CD4-positive, CD25-positive, alpha-beta regulatory T cell (primary cell): ENCODE measurements around the gene FCRL5. TPM values are rescaled to one million over a fixed set of nuclear protein-coding genes. Genes with fewer than 3 reads are reported as not detected.

Source experiments
- polyA plus RNA-seq, 4 donors: library from polyadenylated mRNA; unstranded; fragments of 300-500 nt; fragmentation: Illumina TruSeq; gene quantifications; one replicate each; pipeline ENCODE4 v1.2.3, GENCODE V29; 2021
- total RNA-seq: library from RNA; stranded (reverse); gene quantifications from one replicate; pipeline ENCODE4 v1.2.3, GENCODE V29; 2022

Gene FCRL5
- total and polyA plus RNA-seq, 5 donors from 2014 or later: 0.22 TPM; not detected in 4

Other genes starting within 250 kb of the FCRL5 start
- gene FCRL4, start 45.6 kb upstream of the FCRL5 start, total RNA-seq: not detected
- not detected for gene FCRL4, start 45.6 kb upstream of the FCRL5 start, polyA plus RNA-seq
- 24.8 TPM for gene FCRL3, start 148.3 kb upstream of the FCRL5 start, total RNA-seq
- 10 to 100 TPM; 41.1 to 69.9 (median 61.8) TPM for gene FCRL3, start 148.3 kb upstream of the FCRL5 start, polyA plus RNA-seq
- 0.17 TPM for gene FCRL2, start 224.6 kb upstream of the FCRL5 start, total RNA-seq
- gene FCRL2, start 224.6 kb upstream of the FCRL5 start, polyA plus RNA-seq: under 1 TPM in 2 of 4 donors, not detected in 2; 0.09 to 0.15 TPM